Endodermal cell (in vitro differentiated cells): ENCODE data around the gene KIAA1671. TPM values are rescaled to one million over a fixed set of nuclear protein-coding genes. Genes with fewer than 3 reads are reported as not detected.

Source experiments
- DNase-seq: peaks from one replicate; pipeline ENCODE4 v3.0.0-alpha.2; 2017
- H3K27ac ChIP-seq: 2 replicates; pipeline ENCODE4 v1.5.1; 2013; ENCODE audit warnings: mild to moderate bottlenecking, low read depth, low read length, moderate library complexity
- H3K27me3 ChIP-seq: 2 replicates; pipeline ENCODE4 v1.6.1; 2013; ENCODE audit warnings: mild to moderate bottlenecking, low read length, moderate library complexity; ENCODE audit not compliant: insufficient read depth, control insufficient read depth, poor library complexity, severe bottlenecking
- H3K36me3 ChIP-seq: 2 replicates; pipeline ENCODE4 v1.7.0; 2013; ENCODE audit warnings: mild to moderate bottlenecking, low read length, moderate library complexity; ENCODE audit not compliant: control insufficient read depth, insufficient read depth
- H3K4me1 ChIP-seq: one replicate; pipeline ENCODE4 v1.7.0; 2013; ENCODE audit warnings: low read length; ENCODE audit not compliant: control insufficient read depth, insufficient read depth
- H3K4me3 ChIP-seq: 2 replicates; pipeline ENCODE4 v1.5.1; 2013; ENCODE audit warnings: mild to moderate bottlenecking, low read length, moderate library complexity
- H3K9ac ChIP-seq: 2 replicates; pipeline ENCODE4 v1.6.1; 2013; ENCODE audit warnings: mild to moderate bottlenecking, low read length, moderate library complexity; ENCODE audit not compliant: poor library complexity, severe bottlenecking; ENCODE audit errors: extremely low read depth
- H3K9me3 ChIP-seq: 2 replicates; pipeline ENCODE4 v1.6.1; 2013; ENCODE audit warnings: mild to moderate bottlenecking, low read length, moderate library complexity; ENCODE audit not compliant: control insufficient read depth
- H3K27ac Mint-ChIP-seq: 2 replicates; pipeline ENCODE4 v1.8.0; 2020; ENCODE audit warnings: mixed read lengths
- H3K27me3 Mint-ChIP-seq: 2 replicates; pipeline ENCODE4 v1.8.0; 2021; ENCODE audit warnings: mild to moderate bottlenecking, mixed read lengths; ENCODE audit not compliant: insufficient read depth
- H3K36me3 Mint-ChIP-seq: 2 replicates; pipeline ENCODE4 v1.8.0; 2020; ENCODE audit warnings: low read depth, mixed read lengths
- H3K4me1 Mint-ChIP-seq: 2 replicates; pipeline ENCODE4 v1.8.0; 2020; ENCODE audit warnings: mixed read lengths
- H3K4me3 Mint-ChIP-seq: 2 replicates; pipeline ENCODE4 v1.8.0; 2020; ENCODE audit warnings: mild to moderate bottlenecking, moderate library complexity, mixed read lengths
- H3K9me3 Mint-ChIP-seq: 2 replicates; pipeline ENCODE4 v1.8.0; 2020; ENCODE audit warnings: mild to moderate bottlenecking, mixed read lengths
- WGBS, 2 experiments: methylation state at CpG; one replicate each; pipeline versions ENCODE4 v1.1.5 to v1.1.7; 2013; ENCODE audit warnings: missing lambda C conversion rate in 2 of 2, mixed read lengths in 1 of 2; ENCODE audit not compliant: insufficient coverage in 1 of 2, insufficient read length in 1 of 2; 5-methylcytosine and 5-hydroxymethylcytosine counted together
- total RNA-seq, 2 donors: library from RNA; stranded (reverse); fragmentation: NEBNext Ultra II Directional in 1 of 2; extraction: Animal tissue kit (Norgen Biotek cat#: 25700) in 1 of 2; gene quantifications; 2 replicates in 1 of 2; 3 replicates in 1 of 2; pipeline ENCODE4 v1.2.1, GENCODE V29; 2021
- TF ChIP-seq, protein P1 (sequence below): fragments of 200-600 bp; sonication (generic); conservative IDR thresholded peaks from 2 replicates; pipeline ENCODE4 v1.5.0; 2021; ENCODE audit warnings: antibody characterized with exemption, mild to moderate bottlenecking

KIAA1671 gene
- total RNA-seq, 2 donors from 2014 or later: 38.8 to 43.7 TPM

GRCh38 chr22:25208328-25208727 is 255.8 kb downstream of the KIAA1671 start:
- Histone ChIP-seq H3K9me3 (peaks cover 3% of the 10 kb centered on the region), H3K9ac (no peak overlapping the region), H3K27ac (no peak overlapping the region), H3K4me1 (no peaks in the 10 kb centered on the region), H3K4me3 (no peak overlapping the region), H3K27me3 (no peaks in the 10 kb centered on the region), H3K36me3 (peaks cover 2% of the 10 kb centered on the region)
- Mint-ChIP-seq H3K27ac (no peak overlapping the region), H3K4me3 (no peak overlapping the region), H3K4me1 (no peaks in the 10 kb centered on the region), H3K27me3 (peaks cover 1% of the 10 kb centered on the region), H3K9me3 (peaks cover 6% of the 10 kb centered on the region), H3K36me3 (peaks cover 4% of the 10 kb centered on the region)
- TF ChIP-seq, protein P1, sequence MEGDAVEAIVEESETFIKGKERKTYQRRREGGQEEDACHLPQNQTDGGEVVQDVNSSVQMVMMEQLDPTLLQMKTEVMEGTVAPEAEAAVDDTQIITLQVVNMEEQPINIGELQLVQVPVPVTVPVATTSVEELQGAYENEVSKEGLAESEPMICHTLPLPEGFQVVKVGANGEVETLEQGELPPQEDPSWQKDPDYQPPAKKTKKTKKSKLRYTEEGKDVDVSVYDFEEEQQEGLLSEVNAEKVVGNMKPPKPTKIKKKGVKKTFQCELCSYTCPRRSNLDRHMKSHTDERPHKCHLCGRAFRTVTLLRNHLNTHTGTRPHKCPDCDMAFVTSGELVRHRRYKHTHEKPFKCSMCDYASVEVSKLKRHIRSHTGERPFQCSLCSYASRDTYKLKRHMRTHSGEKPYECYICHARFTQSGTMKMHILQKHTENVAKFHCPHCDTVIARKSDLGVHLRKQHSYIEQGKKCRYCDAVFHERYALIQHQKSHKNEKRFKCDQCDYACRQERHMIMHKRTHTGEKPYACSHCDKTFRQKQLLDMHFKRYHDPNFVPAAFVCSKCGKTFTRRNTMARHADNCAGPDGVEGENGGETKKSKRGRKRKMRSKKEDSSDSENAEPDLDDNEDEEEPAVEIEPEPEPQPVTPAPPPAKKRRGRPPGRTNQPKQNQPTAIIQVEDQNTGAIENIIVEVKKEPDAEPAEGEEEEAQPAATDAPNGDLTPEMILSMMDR: no peak
- DNase-seq: no peak
- 88 to 90% methylated on average over 2 of the region's 2 CpGs for WGBS, 2 experiments

GRCh38 chr22:25208743-25209505 is 256.4 kb downstream of the KIAA1671 start:
- Histone ChIP-seq H3K4me3 (no peak overlapping the region), H3K9ac (no peak overlapping the region), H3K36me3 (no peaks in the 10 kb centered on the region), H3K27ac (no peak overlapping the region), H3K27me3 (no peaks in the 10 kb centered on the region), H3K9me3 (peaks cover 9% of the 10 kb centered on the region), H3K4me1 (no peaks in the 10 kb centered on the region)
- Mint-ChIP-seq H3K9me3 (peaks cover 12% of the 10 kb centered on the region), H3K4me1 (no peaks in the 10 kb centered on the region), H3K27ac (no peak overlapping the region), H3K4me3 (no peak overlapping the region), H3K36me3 (peaks cover 8% of the 10 kb centered on the region), H3K27me3 (peaks cover 2% of the 10 kb centered on the region)
- TF ChIP-seq, protein P1: no peak
- WGBS, 2 experiments: 89 to 90% methylated on average over 11 to 16 of the region's 17 CpGs
- DNase-seq: peak; percentile 62

- H3K4me1 Mint-ChIP-seq: no peaks in the 10 kb centered on the region
Measured at GRCh38 chr22:25210793-25211192, 258.3 kb downstream of the KIAA1671 start.

More at GRCh38 chr22:25210793-25211192, 258.3 kb downstream of the KIAA1671 start:
- H3K36me3 Mint-ChIP-seq: peaks cover 5% of the 10 kb centered on the region
- H3K27me3 ChIP-seq: no peaks in the 10 kb centered on the region
- TF ChIP-seq, protein P1: no peak
- peaks cover 23% of the 10 kb centered on the region for H3K9me3 ChIP-seq
- no peaks in the 10 kb centered on the region for H3K4me1 ChIP-seq
- 88 to 100% methylated on average over 2 to 3 of the region's 3 CpGs for WGBS, 2 experiments
- no peak overlapping the region for H3K4me3 ChIP-seq
- H3K4me3 Mint-ChIP-seq: no peak overlapping the region
- peaks cover 26% of the 10 kb centered on the region for H3K9me3 Mint-ChIP-seq
- H3K27ac Mint-ChIP-seq: no peak overlapping the region
- no peak overlapping the region for H3K9ac ChIP-seq
- H3K27ac ChIP-seq: no peak overlapping the region
- H3K36me3 ChIP-seq: no peaks in the 10 kb centered on the region
- DNase-seq: no peak
- H3K27me3 Mint-ChIP-seq: peaks cover 3% of the 10 kb centered on the region
